IMR-90 (cell line): Measurements from ENCODE around the gene RASGRF1. TPM values are rescaled to one million over a fixed set of nuclear protein-coding genes. Genes with fewer than 3 reads are reported as not detected.

ENCODE experiments used
- ATAC-seq: fragments of 200-7000 bp; cut with Tn5 transposase; 2 replicates; pipeline ENCODE4 v1.9.1; 2020; ENCODE audit warnings: low read depth, mild to moderate bottlenecking, moderate library complexity
- BruUV-seq: library from RNA; stranded (reverse); fragments of 400-500 nt; replicated peaks from 2 replicates; lab custom pipeline; 2021; lab: Mats Ljungman, UMichigan
- CTCF ChIA-PET: fragments of 300-600 bp; formaldehyde crosslinking; extraction: SDS; loops from one replicate; lab custom pipeline; 2021; ENCODE audit warnings: antibody characterized with exemption; lab: Yijun Ruan, JAX
- POLR2A ChIA-PET: fragments of 300-600 bp; sonication (Branson Sonifier 250); formaldehyde crosslinking; loops from one replicate; lab custom pipeline; 2022; ENCODE audit warnings: antibody characterized with exemption; ENCODE audit not compliant: unreplicated experiment; lab: Charles Lee
- DNase-seq: peaks from one replicate; pipeline ENCODE4 v3.0.0; 2013
- H2AFZ ChIP-seq: replicated peaks from 2 replicates; pipeline ENCODE3; 2013; ENCODE audit warnings: low read length, mild to moderate bottlenecking; ENCODE audit not compliant: poor library complexity
- H2AK5ac ChIP-seq: 2 replicates; pipeline ENCODE4 v1.6.1; 2013; ENCODE audit warnings: low read depth, low read length, inconsistent platforms
- H2AK9ac ChIP-seq: replicated peaks from 2 replicates; pipeline ENCODE3; 2013; ENCODE audit warnings: mild to moderate bottlenecking, low read depth, low read length, moderate library complexity; ENCODE audit not compliant: poor library complexity
- H2BK120ac ChIP-seq: 2 replicates; pipeline ENCODE4 v1.6.1; 2013; ENCODE audit warnings: low read depth, low read length, inconsistent platforms
- H2BK15ac ChIP-seq: 3 replicates; pipeline ENCODE4 v1.6.1; 2013; ENCODE audit warnings: low read depth, low read length, inconsistent platforms
- H2BK20ac ChIP-seq: 2 replicates; pipeline ENCODE4 v1.6.1; 2013; ENCODE audit warnings: low read depth, mild to moderate bottlenecking, inconsistent platforms, low read length, moderate library complexity
- H2BK5ac ChIP-seq: 2 replicates; pipeline ENCODE4 v1.6.1; 2013; ENCODE audit warnings: mild to moderate bottlenecking, low read depth, low read length, inconsistent platforms; ENCODE audit not compliant: poor library complexity, severe bottlenecking
- H3K14ac ChIP-seq: replicated peaks from 2 replicates; pipeline ENCODE4 v1.6.1; 2013; ENCODE audit warnings: low read depth, low read length, inconsistent platforms
- H3K18ac ChIP-seq: 2 replicates; pipeline ENCODE4 v1.6.1; 2013; ENCODE audit warnings: low read depth, low read length, control low read depth
- H3K23ac ChIP-seq: 2 replicates; pipeline ENCODE4 v1.6.1; 2013; ENCODE audit warnings: low read depth, low read length, inconsistent platforms
- H3K27ac ChIP-seq: 2 replicates; pipeline ENCODE4 v1.5.1; 2013; ENCODE audit warnings: mild to moderate bottlenecking, control low read depth, low read length; ENCODE audit not compliant: insufficient read depth
- H3K27me3 ChIP-seq: 2 replicates; pipeline ENCODE4 v1.6.1; 2013; ENCODE audit warnings: low read length; ENCODE audit not compliant: control insufficient read depth, insufficient read depth
- H3K36me3 ChIP-seq: 2 replicates; pipeline ENCODE4 v1.6.1; 2013; ENCODE audit warnings: low read length, mixed read lengths; ENCODE audit not compliant: control insufficient read depth, insufficient read depth
- H3K4ac ChIP-seq: 2 replicates; pipeline ENCODE4 v1.6.1; 2013; ENCODE audit warnings: low read depth, low read length, inconsistent platforms
- H3K4me1 ChIP-seq: 2 replicates; pipeline ENCODE4 v1.6.1; 2013; ENCODE audit warnings: low read length, mixed read lengths; ENCODE audit not compliant: control insufficient read depth, insufficient read depth
- H3K4me2 ChIP-seq: 2 replicates; pipeline ENCODE4 v1.6.1; 2013; ENCODE audit warnings: low read depth, mild to moderate bottlenecking, control low read depth, low read length, moderate library complexity
- H3K4me3 ChIP-seq: 2 replicates; pipeline ENCODE4 v1.5.1; 2013; ENCODE audit warnings: low read depth, mild to moderate bottlenecking, control low read depth, low read length, moderate library complexity; ENCODE audit not compliant: insufficient read depth
- H3K56ac ChIP-seq: 2 replicates; pipeline ENCODE4 v1.6.1; 2013; ENCODE audit warnings: low read length, inconsistent platforms; ENCODE audit not compliant: insufficient read depth; ENCODE audit errors: extremely low read depth
- H3K79me1 ChIP-seq, 2 experiments: 2 replicates each; pipeline ENCODE4 v1.6.1; 2013; ENCODE audit warnings: low read length in 2 of 2, inconsistent platforms in 1 of 2, low read depth in 1 of 2
- H3K9ac ChIP-seq: 2 replicates; pipeline ENCODE4 v1.6.1; 2013; ENCODE audit warnings: low read depth, low read length, control low read depth
- H3K9me1 ChIP-seq: 2 replicates; pipeline ENCODE4 v1.6.1; 2013; ENCODE audit warnings: low read length, inconsistent platforms; ENCODE audit not compliant: insufficient read depth
- H3K9me3 ChIP-seq: 2 replicates; pipeline ENCODE4 v1.6.1; 2013; ENCODE audit warnings: low read length; ENCODE audit not compliant: control insufficient read depth, insufficient read depth
- H4K20me1 ChIP-seq: 2 replicates; pipeline ENCODE4 v1.6.1; 2013; ENCODE audit warnings: low read length, inconsistent platforms; ENCODE audit not compliant: insufficient read depth
- H4K5ac ChIP-seq: 2 replicates; pipeline ENCODE4 v1.6.1; 2013; ENCODE audit warnings: mild to moderate bottlenecking, low read depth, low read length, control low read depth
- H4K8ac ChIP-seq, 2 experiments: 2 replicates each; pipeline ENCODE4 v1.6.1; 2013; ENCODE audit warnings: low read depth in 2 of 2, low read length in 2 of 2, control low read depth in 1 of 2, inconsistent platforms in 1 of 2
- H4K91ac ChIP-seq: 2 replicates; pipeline ENCODE4 v1.6.1; 2013; ENCODE audit warnings: low read depth, low read length, inconsistent platforms; ENCODE audit not compliant: insufficient read depth
- BHLHE40 ChIP-seq: fragments of 150-350 bp; IDR thresholded peaks from 2 replicates; pipeline ENCODE4 v1.6.1; 2016; ENCODE audit warnings: mild to moderate bottlenecking, low read depth, low read length
- CEBPB ChIP-seq: IDR thresholded peaks from 2 replicates; pipeline ENCODE4 v1.6.1; 2012; ENCODE audit warnings: low read depth, low read length, improper control_type of control experiment
- CHD1 ChIP-seq: IDR thresholded peaks from 2 replicates; pipeline ENCODE4 v1.6.1; 2012; ENCODE audit warnings: low read depth, low read length, improper control_type of control experiment
- CTCF ChIP-seq: conservative IDR thresholded peaks from 2 replicates; pipeline ENCODE4 v1.5.1; 2012; ENCODE audit warnings: mild to moderate bottlenecking, low read depth, low read length, improper control_type of control experiment
- ELK1 ChIP-seq: fragments of 150-350 bp; IDR thresholded peaks from 2 replicates; pipeline ENCODE4 v1.6.1; 2016; ENCODE audit warnings: low read depth, mild to moderate bottlenecking, low read length, moderate library complexity, borderline replicate concordance
- FOS ChIP-seq: fragments of 150-350 bp; IDR thresholded peaks from 2 replicates; pipeline ENCODE4 v1.6.1; 2016; ENCODE audit warnings: low read depth, low read length
- MAFK ChIP-seq: IDR thresholded peaks from 2 replicates; pipeline ENCODE4 v1.6.1; 2012; ENCODE audit warnings: low read depth, low read length, improper control_type of control experiment
- MAZ ChIP-seq: IDR thresholded peaks from 2 replicates; pipeline ENCODE4 v1.6.1; 2012; ENCODE audit warnings: low read depth, mild to moderate bottlenecking, low read length, improper control_type of control experiment, moderate library complexity, borderline replicate concordance
- MXI1 ChIP-seq: IDR thresholded peaks from 2 replicates; pipeline ENCODE4 v1.6.1; 2012; ENCODE audit warnings: low read depth, mild to moderate bottlenecking, low read length, moderate library complexity, borderline replicate concordance
- NFE2L2 ChIP-seq: fragments of 150-350 bp; IDR thresholded peaks from 2 replicates; pipeline ENCODE4 v1.6.1; 2016; ENCODE audit warnings: low read depth, mild to moderate bottlenecking, low read length
- RAD21 ChIP-seq: IDR thresholded peaks from 2 replicates; pipeline ENCODE4 v1.6.1; 2012; ENCODE audit warnings: low read length, improper control_type of control experiment
- RCOR1 ChIP-seq: IDR thresholded peaks from 2 replicates; pipeline ENCODE4 v1.6.1; 2012; ENCODE audit warnings: mild to moderate bottlenecking, low read length, improper control_type of control experiment; ENCODE audit not compliant: insufficient replicate concordance
- RFX5 ChIP-seq: IDR thresholded peaks from 2 replicates; pipeline ENCODE4 v1.8.0; 2012; ENCODE audit warnings: low read depth, mild to moderate bottlenecking, low read length, moderate library complexity
- SMC3 ChIP-seq: fragments of 150-350 bp; IDR thresholded peaks from 2 replicates; pipeline ENCODE4 v1.6.1; 2016; ENCODE audit warnings: low read depth, mild to moderate bottlenecking, antibody characterized with exemption, low read length, moderate library complexity
- WGBS, 2 experiments: methylation state at CpG; one replicate each; pipeline versions ENCODE4 v1.1.5 to v1.1.7; 2013; ENCODE audit warnings: missing lambda C conversion rate in 2 of 2; ENCODE audit not compliant: insufficient read length in 1 of 2; ENCODE audit errors: extremely low coverage in 2 of 2; 5-methylcytosine and 5-hydroxymethylcytosine counted together
- dilution Hi-C: fragments of 300-500 bp; cut with HindIII; formaldehyde crosslinking; loops from one replicate; pipeline ENCODE4 v1.14.3; 2018; ENCODE audit warnings: low sequenced_read_pairs; ENCODE audit not compliant: unreplicated experiment
- in situ Hi-C: fragments of 300-500 bp; cut with MboI; formaldehyde crosslinking; loops from 3 replicates; pipeline ENCODE4 v1.14.3; 2019; ENCODE audit warnings: low sequenced_read_pairs, inconsistent platforms, mixed read lengths
- intact Hi-C: fragments of 100-400 bp; cut with micrococcal nuclease; formaldehyde crosslinking; loops from 2 replicates; pipeline ENCODE4 v1.10.0; 2022
- polyA plus RNA-seq, 3 experiments: library from polyadenylated mRNA; depleted of rRNA; stranded (reverse); fragments of >200 nt; gene quantifications; 2 replicates each; pipeline ENCODE4 v1.2.3, GENCODE V29; 2012; ENCODE audit warnings: low replicate concordance in 1 of 3
- total RNA-seq: library from RNA; depleted of rRNA; stranded (reverse); fragments of >200 nt; gene quantifications from 2 replicates; pipeline ENCODE4 v1.2.3, GENCODE V29; 2012

Gene RASGRF1
- total and polyA plus RNA-seq, 2 of the 4 experiments (the other 2 are of a cell fraction), result under 0.01 to 0.15 TPM

GRCh38 chr15:79030470-79030869, 60.1 kb downstream of the RASGRF1 start:
- H3K79me1 ChIP-seq, result no peaks in the 10 kb centered on the region
- BruUV-seq, result no TSS peak
- H2AK9ac ChIP-seq, result no peak overlapping the region
- no peak overlapping the region for H3K18ac ChIP-seq
- no peak overlapping the region for H3K4ac ChIP-seq
- peaks cover 4% of the 10 kb centered on the region; the same call in 1 of the 2 replicates for H3K27me3 ChIP-seq
- ChIA-PET CTCF (no interaction called here), POLR2A (no interaction called here)
- dilution Hi-C loops (no loop called here), in situ Hi-C loops (no loop called here), intact Hi-C loops (no loop called here)
- H3K56ac ChIP-seq, result no peak overlapping the region
- no peaks in the 10 kb centered on the region for H3K9me1 ChIP-seq
- H3K4me2 ChIP-seq, result no peak overlapping the region
- H2AK5ac ChIP-seq, result no peak overlapping the region
- no peak overlapping the region for H2BK15ac ChIP-seq
- H2AFZ ChIP-seq, result no peak overlapping the region
- no peak for TF ChIP-seq RAD21
- TF ChIP-seq ELK1, result no peak
- no peak for TF ChIP-seq RCOR1
- TF ChIP-seq NFE2L2, result no peak
- TF ChIP-seq MAFK, result no peak
- no peak for TF ChIP-seq RFX5
- TF ChIP-seq FOS, result no peak
- no peak for TF ChIP-seq SMC3
- TF ChIP-seq MAZ, result no peak
- no peak for TF ChIP-seq CEBPB
- TF ChIP-seq CTCF, result no peak
- no peak for TF ChIP-seq BHLHE40
- TF ChIP-seq MXI1, result no peak
- no peak for TF ChIP-seq CHD1
- H4K5ac ChIP-seq, result no peak overlapping the region
- H4K8ac ChIP-seq, result no peak overlapping the region
- 83% methylated on average over 2 of the region's 4 CpGs; no CpG with 5 or more reads in 1 of the 2 experiments for WGBS, 2 experiments
- H3K36me3 ChIP-seq, result no peaks in the 10 kb centered on the region
- H3K9ac ChIP-seq, result no peak overlapping the region
- H2BK5ac ChIP-seq, result no peak overlapping the region
- no peak overlapping the region for H2BK20ac ChIP-seq
- H4K20me1 ChIP-seq, result no peaks in the 10 kb centered on the region
- ATAC-seq, result no peak
- DNase-seq, result no peak
- no peak overlapping the region for H3K27ac ChIP-seq
- no peak overlapping the region for H3K23ac ChIP-seq
- H4K91ac ChIP-seq, result no peak overlapping the region
- no peak overlapping the region for H3K14ac ChIP-seq
- no peaks in the 10 kb centered on the region for H3K4me1 ChIP-seq
- H3K4me3 ChIP-seq, result no peak overlapping the region
- H2BK120ac ChIP-seq, result no peak overlapping the region
- H3K9me3 ChIP-seq, result peaks cover 2% of the 10 kb centered on the region; the same call in 1 of the 2 replicates
